Measurements from ENCODE around the gene HOXB8. TPM values are rescaled to one million over a fixed set of nuclear protein-coding genes. Genes with fewer than 3 reads are reported as not detected.

HOXB8 gene
- total and polyA plus RNA-seq, 2 of the 13 experiments (the other 11 are each of a cell fraction or from before 2014, with no cell fraction given): not detected

DNA sequence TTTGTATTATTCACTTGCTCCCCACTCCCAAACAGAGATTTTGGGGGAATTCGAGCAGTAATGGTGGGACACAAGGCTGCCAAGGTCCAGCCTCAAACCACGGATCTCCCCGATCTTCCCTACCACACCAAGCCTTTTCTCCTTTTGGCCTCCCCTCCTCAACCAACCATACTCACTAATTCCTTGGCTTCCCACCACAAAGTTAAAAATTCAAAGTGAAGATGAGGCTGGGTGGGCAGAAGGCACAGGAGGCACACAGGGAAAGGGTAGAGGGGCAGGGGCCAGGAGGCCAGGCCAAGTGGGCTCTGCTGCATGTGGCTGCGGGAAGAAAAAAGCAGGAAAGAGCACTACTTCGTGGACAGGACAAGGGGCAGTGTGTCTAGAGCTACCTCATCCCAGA, 52.2 kb downstream of the HOXB8 start:
- no peak for ATAC-seq
- H3K36me3 ChIP-seq (replicated peaks in 1 of 2; ENCODE audit: control insufficient read depth in 1 of 2, insufficient read depth in 2 of 2, low read length in 2 of 2): no peaks in the 10 kb centered on the region
- 2% methylated on average over 5 of the region's 5 CpGs for whole genome bisulfite sequencing (ENCODE audit: low lambda C conversion rate)
- CTCF ChIA-PET (ENCODE audit: low intra/inter-chr PET ratio, low total read pairs): no interaction called here
- POLR2A ChIA-PET: no interaction called here
- in situ Hi-C loops (cut with HindIII; ENCODE audit: extremely low pct_ligation_motif_present, low pct_unique_long_range_greater_than_20kb): no loop called here
- DNase-seq (ENCODE audit: low spot score): no peak
- FAIRE-seq: no peak
- H3K4me3 ChIP-seq (replicated peaks in 1 of 3; ENCODE audit: insufficient read depth in 1 of 3, low read depth in 2 of 3, low read length in 3 of 3): no peak overlapping the region
- no TSS peak for BruUV-seq (replicated peaks)
- no peak overlapping the region for H3K9ac ChIP-seq (ENCODE audit: insufficient read depth, low read depth, low read length)
- no peaks in the 10 kb centered on the region for H3K9me3 ChIP-seq (ENCODE audit: low read length)
- H3K4me1 ChIP-seq (ENCODE audit: insufficient read depth, low read length): no peaks in the 10 kb centered on the region
- no peak overlapping the region for H2AFZ ChIP-seq (ENCODE audit: low read length)
- H3K4me2 ChIP-seq (ENCODE audit: low read depth, low read length): no peak overlapping the region
- intact Hi-C loops (cut with micrococcal nuclease; ENCODE audit: unreplicated experiment): no loop called here
- H3K27ac ChIP-seq (ENCODE audit: extremely low read length, insufficient read depth, low read length): no peak overlapping the region
- H3K27me3 ChIP-seq (ENCODE audit: control insufficient read depth in 1 of 2, insufficient read depth in 2 of 2, low read length in 2 of 2): peaks cover 26 to 94% of the 10 kb centered on the region in 2 experiments
- H4K20me1 ChIP-seq (ENCODE audit: insufficient read depth, low read length): no peaks in the 10 kb centered on the region; the same call in 1 of the 2 replicates
- H3K79me2 ChIP-seq (ENCODE audit: insufficient read depth, low read length): no peaks in the 10 kb centered on the region
- TF ChIP-seq DNMT1 (CRISPR knock-in tag; IDR thresholded peaks at IDR 0.05): no peak
- no peak for TF ChIP-seq CCAR2 (optimal IDR thresholded peaks at IDR 0.05; ENCODE audit: low read depth, low read length)
- TF ChIP-seq, protein P1, sequence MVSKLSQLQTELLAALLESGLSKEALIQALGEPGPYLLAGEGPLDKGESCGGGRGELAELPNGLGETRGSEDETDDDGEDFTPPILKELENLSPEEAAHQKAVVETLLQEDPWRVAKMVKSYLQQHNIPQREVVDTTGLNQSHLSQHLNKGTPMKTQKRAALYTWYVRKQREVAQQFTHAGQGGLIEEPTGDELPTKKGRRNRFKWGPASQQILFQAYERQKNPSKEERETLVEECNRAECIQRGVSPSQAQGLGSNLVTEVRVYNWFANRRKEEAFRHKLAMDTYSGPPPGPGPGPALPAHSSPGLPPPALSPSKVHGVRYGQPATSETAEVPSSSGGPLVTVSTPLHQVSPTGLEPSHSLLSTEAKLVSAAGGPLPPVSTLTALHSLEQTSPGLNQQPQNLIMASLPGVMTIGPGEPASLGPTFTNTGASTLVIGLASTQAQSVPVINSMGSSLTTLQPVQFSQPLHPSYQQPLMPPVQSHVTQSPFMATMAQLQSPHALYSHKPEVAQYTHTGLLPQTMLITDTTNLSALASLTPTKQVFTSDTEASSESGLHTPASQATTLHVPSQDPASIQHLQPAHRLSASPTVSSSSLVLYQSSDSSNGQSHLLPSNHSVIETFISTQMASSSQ (IDR thresholded peaks at IDR 0.05; ENCODE audit: low read depth): no peak
- TF ChIP-seq, protein P1 (CRISPR knock-in tag; IDR thresholded peaks at IDR 0.05; ENCODE audit: borderline replicate concordance): no peak
- no peak for TF ChIP-seq KLF16 (CRISPR knock-in tag; IDR thresholded peaks at IDR 0.05)
- no peak for TF ChIP-seq RORA (CRISPR knock-in tag; IDR thresholded peaks at IDR 0.05)
- no peak for TF ChIP-seq ZNF549 (CRISPR knock-in tag; IDR thresholded peaks at IDR 0.05)
- no peak for TF ChIP-seq POLR2A (IDR thresholded peaks at IDR 0.05; ENCODE audit: insufficient read depth in 1 of 2, low read depth in 2 of 2, low read length in 2 of 2)
- TF ChIP-seq MYNN (CRISPR knock-in tag; IDR thresholded peaks at IDR 0.05; ENCODE audit: low read depth): no peak
- TF ChIP-seq, protein P2, sequence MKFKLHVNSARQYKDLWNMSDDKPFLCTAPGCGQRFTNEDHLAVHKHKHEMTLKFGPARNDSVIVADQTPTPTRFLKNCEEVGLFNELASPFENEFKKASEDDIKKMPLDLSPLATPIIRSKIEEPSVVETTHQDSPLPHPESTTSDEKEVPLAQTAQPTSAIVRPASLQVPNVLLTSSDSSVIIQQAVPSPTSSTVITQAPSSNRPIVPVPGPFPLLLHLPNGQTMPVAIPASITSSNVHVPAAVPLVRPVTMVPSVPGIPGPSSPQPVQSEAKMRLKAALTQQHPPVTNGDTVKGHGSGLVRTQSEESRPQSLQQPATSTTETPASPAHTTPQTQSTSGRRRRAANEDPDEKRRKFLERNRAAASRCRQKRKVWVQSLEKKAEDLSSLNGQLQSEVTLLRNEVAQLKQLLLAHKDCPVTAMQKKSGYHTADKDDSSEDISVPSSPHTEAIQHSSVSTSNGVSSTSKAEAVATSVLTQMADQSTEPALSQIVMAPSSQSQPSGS (CRISPR knock-in tag; IDR thresholded peaks at IDR 0.05): no peak
- no peak for TF ChIP-seq RXRA (CRISPR knock-in tag; IDR thresholded peaks at IDR 0.05)
- TF ChIP-seq, protein P3, sequence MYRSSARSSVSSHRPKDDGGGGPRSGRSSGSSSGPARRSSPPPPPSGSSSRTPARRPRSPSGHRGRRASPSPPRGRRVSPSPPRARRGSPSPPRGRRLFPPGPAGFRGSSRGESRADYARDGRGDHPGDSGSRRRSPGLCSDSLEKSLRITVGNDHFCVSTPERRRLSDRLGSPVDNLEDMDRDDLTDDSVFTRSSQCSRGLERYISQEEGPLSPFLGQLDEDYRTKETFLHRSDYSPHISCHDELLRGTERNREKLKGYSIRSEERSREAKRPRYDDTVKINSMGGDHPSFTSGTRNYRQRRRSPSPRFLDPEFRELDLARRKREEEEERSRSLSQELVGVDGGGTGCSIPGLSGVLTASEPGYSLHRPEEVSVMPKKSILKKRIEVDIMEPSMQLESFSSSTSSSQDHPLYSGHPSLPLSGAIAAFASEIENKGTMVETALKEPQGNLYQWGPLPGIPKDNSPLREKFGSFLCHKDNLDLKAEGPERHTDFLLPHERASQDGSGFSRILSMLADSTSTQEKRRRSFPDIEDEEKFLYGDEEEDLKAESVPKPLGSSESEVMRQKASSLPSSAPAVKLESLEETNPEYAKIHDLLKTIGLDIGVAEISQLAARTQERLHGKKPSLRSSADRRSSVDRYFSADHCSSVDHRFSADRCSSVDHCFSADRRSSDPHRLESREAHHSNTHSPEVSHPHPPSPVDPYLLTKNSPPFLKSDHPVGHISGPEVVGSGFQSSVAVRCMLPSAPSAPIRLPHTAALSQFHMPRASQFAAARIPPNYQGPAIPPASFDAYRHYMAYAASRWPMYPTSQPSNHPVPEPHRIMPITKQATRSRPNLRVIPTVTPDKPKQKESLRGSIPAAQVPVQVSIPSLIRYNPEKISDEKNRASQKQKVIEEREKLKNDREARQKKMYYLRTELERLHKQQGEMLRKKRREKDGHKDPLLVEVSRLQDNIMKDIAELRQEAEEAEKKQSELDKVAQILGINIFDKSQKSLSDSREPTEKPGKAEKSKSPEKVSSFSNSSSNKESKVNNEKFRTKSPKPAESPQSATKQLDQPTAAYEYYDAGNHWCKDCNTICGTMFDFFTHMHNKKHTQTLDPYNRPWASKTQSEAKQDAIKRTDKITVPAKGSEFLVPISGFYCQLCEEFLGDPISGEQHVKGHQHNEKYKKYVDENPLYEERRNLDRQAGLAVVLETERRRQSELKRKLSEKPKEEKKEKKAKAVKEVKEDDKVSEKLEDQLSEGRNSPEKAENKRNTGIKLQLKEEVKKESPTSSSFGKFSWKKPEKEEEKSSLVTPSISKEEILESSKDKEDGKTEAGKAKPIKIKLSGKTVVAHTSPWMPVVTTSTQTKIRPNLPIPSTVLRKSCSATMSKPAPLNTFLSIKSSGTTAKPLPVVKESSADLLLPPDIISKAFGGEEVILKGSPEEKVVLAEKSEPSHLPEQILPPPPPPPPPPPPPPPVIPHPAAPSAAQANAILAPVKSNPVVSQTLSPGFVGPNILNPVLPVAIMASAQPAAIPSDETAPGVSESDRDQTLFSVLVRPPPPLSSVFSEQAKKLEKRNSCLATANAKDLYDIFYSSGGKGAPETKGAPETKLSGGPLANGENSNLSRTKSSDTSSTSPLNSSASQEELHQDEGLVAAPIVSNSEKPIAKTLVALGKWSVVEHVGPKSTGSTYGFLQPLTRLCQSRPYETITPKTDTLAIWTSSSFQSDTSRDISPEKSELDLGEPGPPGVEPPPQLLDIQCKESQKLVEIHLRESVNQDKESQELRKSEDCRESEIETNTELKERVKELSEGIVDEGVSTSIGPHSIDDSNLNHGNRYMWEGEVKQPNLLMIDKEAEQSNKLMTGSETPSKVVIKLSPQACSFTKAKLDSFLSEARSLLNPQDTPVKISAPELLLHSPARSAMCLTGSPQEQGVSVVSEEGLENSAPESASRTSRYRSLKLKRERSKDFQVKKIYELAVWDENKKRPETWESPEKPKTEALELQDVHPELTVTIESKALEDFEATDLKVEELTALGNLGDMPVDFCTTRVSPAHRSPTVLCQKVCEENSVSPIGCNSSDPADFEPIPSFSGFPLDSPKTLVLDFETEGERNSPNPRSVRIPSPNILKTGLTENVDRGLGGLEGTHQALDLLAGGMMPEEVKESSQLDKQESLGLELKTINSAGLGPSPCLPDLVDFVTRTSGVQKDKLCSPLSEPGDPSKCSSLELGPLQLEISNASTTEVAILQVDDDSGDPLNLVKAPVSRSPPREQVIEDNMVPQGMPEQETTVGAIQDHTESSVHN (CRISPR knock-in tag; IDR thresholded peaks at IDR 0.05): no peak

Data from HepG2 (cell line).